ENCODE results near the gene ACSS3.

Gene ACSS3

DNA sequence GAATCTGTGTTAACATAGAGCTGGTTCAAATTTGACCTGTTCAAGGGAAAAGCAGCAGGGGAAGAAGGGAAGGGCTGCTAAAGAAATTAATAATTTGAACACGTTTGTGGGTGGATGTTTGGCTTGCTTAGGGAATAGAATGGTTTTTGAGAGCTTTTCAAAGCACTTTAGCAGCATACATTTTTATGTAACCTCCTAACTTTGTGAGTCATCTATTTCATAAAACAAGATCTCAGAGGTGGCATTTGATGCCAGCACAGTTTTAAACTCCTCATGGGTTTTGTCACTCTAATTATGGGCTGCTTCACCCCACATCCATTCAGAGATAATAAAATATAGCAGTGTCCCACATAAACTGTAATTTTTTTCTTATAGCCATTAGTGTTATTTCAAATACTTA is 143.8 kb downstream of the ACSS3 start:
- Histone ChIP-seq H3K4me3 (ENCODE audit: low read depth, low read length) (no peak overlapping the region), H3K27me3 (replicated peaks) (no peaks in the 10 kb centered on the region), H3K27ac (no peak overlapping the region), H3K36me3 (replicated peaks) (no peaks in the 10 kb centered on the region)
- in situ Hi-C loops (cut with HindIII; ENCODE audit: low pct_ligation_motif_present, low sequenced_read_pairs), result no loop called here
- no peak for DNase-seq
- TF ChIP-seq, protein P1, sequence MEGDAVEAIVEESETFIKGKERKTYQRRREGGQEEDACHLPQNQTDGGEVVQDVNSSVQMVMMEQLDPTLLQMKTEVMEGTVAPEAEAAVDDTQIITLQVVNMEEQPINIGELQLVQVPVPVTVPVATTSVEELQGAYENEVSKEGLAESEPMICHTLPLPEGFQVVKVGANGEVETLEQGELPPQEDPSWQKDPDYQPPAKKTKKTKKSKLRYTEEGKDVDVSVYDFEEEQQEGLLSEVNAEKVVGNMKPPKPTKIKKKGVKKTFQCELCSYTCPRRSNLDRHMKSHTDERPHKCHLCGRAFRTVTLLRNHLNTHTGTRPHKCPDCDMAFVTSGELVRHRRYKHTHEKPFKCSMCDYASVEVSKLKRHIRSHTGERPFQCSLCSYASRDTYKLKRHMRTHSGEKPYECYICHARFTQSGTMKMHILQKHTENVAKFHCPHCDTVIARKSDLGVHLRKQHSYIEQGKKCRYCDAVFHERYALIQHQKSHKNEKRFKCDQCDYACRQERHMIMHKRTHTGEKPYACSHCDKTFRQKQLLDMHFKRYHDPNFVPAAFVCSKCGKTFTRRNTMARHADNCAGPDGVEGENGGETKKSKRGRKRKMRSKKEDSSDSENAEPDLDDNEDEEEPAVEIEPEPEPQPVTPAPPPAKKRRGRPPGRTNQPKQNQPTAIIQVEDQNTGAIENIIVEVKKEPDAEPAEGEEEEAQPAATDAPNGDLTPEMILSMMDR (IDR thresholded peaks at IDR 0.05; ENCODE audit: low read depth, low read length, missing control alignments), result no peak

DNA sequence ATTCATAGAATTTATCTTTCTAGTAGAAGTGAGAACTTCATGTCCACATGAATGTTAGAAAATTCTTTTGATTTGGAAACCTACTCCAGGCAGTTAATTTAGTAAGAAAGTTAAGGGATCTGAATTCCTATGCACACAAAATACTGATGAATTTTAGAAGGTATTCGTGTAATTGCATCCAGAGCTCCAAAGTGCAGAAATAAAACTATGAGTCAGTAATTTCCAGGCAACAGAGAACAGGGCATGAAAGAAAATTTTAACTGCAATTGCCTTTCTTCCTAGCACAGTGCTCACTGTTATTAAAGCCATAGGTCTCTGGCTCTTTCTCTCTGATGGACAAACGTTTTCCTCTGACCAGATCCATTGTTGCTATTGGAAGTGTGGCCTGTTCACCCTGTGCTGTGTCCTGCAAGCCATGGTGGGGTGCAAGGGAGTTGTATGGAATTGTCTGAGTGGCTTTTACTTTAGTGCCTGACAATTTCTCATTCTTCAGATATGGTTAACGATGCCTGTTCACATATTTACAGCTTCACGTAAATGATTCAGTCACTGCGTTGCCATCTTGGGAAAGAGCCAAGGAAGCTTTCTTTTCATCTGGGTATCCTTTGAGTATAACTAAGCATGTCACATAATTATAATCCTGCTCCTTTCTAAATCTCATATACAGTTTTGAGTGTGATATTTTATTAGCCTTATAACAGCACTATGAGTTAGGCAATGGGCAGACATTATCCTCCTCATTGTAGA is 145.1 kb downstream of the ACSS3 start:
- no peak overlapping the region for H3K27ac ChIP-seq

DNA sequence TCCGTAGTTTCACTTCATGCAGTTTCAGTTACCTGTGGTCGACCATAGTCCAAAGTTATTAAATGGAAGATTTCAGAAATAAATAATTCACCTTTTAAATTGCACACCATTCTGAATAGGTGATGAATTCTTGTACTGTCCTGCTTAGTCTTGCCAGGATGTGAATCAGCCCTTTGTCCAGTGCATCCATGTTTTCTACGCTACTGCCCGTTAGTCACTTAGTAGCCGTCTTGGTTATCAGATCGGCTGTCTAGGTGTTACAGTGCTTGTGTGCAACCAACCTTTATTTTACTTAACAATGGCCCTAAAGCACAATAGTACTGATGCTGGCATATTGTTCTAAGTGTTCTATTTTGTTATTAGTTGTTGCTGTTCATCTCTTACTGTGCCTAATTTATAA is 146.7 kb downstream of the ACSS3 start:
- TF ChIP-seq, protein P1 (IDR thresholded peaks at IDR 0.05; ENCODE audit: low read depth, low read length, missing control alignments), result no peak
- Histone ChIP-seq H3K4me3 (ENCODE audit: low read depth, low read length) (no peak overlapping the region), H3K27ac (no peak overlapping the region), H3K27me3 (replicated peaks) (no peaks in the 10 kb centered on the region), H3K36me3 (replicated peaks) (no peaks in the 10 kb centered on the region)
- no peak for DNase-seq
- in situ Hi-C loops (cut with HindIII; ENCODE audit: low pct_ligation_motif_present, low sequenced_read_pairs), result no loop called here

More for the DNA sequence above, 145.1 kb downstream of the ACSS3 start:
- Histone ChIP-seq H3K36me3 (replicated peaks) (no peaks in the 10 kb centered on the region), H3K27me3 (replicated peaks) (no peaks in the 10 kb centered on the region), H3K4me3 (ENCODE audit: low read depth, low read length) (no peak overlapping the region)
- in situ Hi-C loops (cut with HindIII; ENCODE audit: low pct_ligation_motif_present, low sequenced_read_pairs), result no loop called here
- DNase-seq, result no peak
- TF ChIP-seq, protein P1 (IDR thresholded peaks at IDR 0.05; ENCODE audit: low read depth, low read length, missing control alignments), result no peak

DNA sequence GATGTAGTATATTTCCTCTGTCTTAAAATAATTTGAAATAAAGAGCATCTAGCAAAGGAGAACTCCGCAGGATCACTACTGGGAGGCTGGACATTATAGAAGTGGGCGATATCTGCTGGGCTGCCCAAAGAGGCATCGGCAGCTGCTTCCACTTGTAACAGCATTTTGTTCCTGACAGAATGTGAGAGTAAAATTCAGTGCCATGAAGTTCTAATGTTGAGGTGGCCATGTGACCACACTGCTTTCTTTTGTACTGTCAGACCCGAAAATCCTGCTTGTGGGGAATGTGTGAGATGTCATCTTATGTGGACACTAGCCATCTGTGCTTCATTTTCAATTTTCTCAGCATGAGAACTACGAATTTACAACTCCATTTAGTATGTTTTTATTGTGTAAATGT is 151.9 kb downstream of the ACSS3 start:
- no peaks in the 10 kb centered on the region for H3K27me3 ChIP-seq (replicated peaks)
- H3K27ac ChIP-seq, result no peak overlapping the region
- H3K36me3 ChIP-seq (replicated peaks), result no peaks in the 10 kb centered on the region
- in situ Hi-C loops (cut with HindIII; ENCODE audit: low pct_ligation_motif_present, low sequenced_read_pairs), result no loop called here
- TF ChIP-seq, protein P1 (IDR thresholded peaks at IDR 0.05; ENCODE audit: low read depth, low read length, missing control alignments), result no peak
- DNase-seq, result no peak
- H3K4me3 ChIP-seq (ENCODE audit: low read depth, low read length), result no peak overlapping the region

DNA sequence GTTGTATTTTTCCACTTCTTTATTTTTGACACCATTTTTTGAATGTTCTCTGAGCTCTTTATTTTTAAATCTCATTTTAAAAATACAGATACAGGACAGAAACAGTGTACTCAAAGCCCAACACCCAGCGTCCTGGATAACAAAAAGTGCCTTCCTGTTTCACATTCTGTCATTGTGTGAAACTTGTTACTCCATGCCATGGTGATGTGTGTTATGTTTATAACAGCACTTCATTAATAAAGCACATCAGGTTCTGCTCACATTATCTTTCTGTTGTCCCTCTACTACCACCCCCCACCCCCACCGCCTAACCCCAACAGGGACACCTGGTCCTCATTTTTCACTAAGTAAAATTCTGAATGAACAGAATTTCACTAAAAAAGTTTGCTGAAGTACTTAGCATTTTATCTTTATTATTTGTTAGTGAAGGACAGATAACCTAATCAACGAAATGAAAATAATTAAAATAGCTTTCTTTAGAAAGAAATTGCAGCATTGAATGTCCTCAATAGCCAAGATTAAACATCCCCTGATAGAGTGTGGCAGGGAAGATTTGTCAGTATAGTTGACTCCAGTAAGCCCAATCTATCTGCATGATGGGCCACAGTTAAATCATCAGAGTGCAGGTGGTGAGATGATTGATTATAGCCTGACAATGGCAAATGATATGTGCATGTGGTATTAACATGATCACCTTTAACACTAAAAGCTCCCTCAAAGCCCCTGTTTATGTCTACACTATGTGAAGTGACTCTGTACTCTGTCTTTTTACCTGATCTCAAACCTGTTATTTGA is 153.9 kb downstream of the ACSS3 start:
- H3K36me3 ChIP-seq (replicated peaks), result no peaks in the 10 kb centered on the region
- no peak for DNase-seq
- in situ Hi-C loops (cut with HindIII; ENCODE audit: low pct_ligation_motif_present, low sequenced_read_pairs), result no loop called here
- TF ChIP-seq, protein P1 (IDR thresholded peaks at IDR 0.05; ENCODE audit: low read depth, low read length, missing control alignments), result no peak
- H3K4me3 ChIP-seq (ENCODE audit: low read depth, low read length), result no peak overlapping the region
- no peaks in the 10 kb centered on the region for H3K27me3 ChIP-seq (replicated peaks)
- H3K27ac ChIP-seq, result no peak overlapping the region

All from brain microvascular endothelial cell (primary cell).